Gastrocnemius medialis (tissue), 4 donors: Measurements from ENCODE around the gene ZNF750. TPM values are rescaled to one million over a fixed set of nuclear protein-coding genes. Genes with fewer than 3 reads are reported as not detected.

ENCODE experiments used
- ATAC-seq, 2 donors: fragments of 150-250 bp; one replicate each; pipeline ENCODE4 v1.9.1; 2016
- DNase-seq, 2 donors: peaks; one replicate each; pipeline ENCODE4 v3.0.0-alpha.2; 2019
- H3K27ac ChIP-seq, 4 donors: fragments of 200-600 bp; sonication (generic); 1 replicate in 1 of 4; 2 replicates in 3 of 4; pipeline ENCODE4 v1.5.1; 2016 to 2018; ENCODE audit warnings: mild to moderate bottlenecking in 2 of 4, moderate library complexity in 1 of 4
- H3K27me3 ChIP-seq, 3 donors: fragments of 200-600 bp; sonication (generic) in 2 of 3; 1 replicate in 1 of 3; 2 replicates in 2 of 3; pipeline versions ENCODE4 v1.5.1 to v1.6.0; 2016 to 2019; ENCODE audit warnings: mild to moderate bottlenecking in 1 of 3, moderate library complexity in 1 of 3
- H3K36me3 ChIP-seq, 2 donors: fragments of 200-600 bp; sonication (generic) in 1 of 2; one replicate each; pipeline ENCODE4 v1.5.1; 2017 to 2018
- H3K4me1 ChIP-seq, 2 donors: fragments of 200-600 bp; sonication (generic) in 1 of 2; one replicate each; pipeline ENCODE4 v1.5.1; 2016 to 2017; ENCODE audit warnings: mild to moderate bottlenecking in 2 of 2
- H3K4me3 ChIP-seq, 4 donors: fragments of 200-600 bp; sonication (generic) in 3 of 4; 1 replicate in 1 of 4; 2 replicates in 3 of 4; pipeline ENCODE4 v1.5.1; 2016 to 2019; ENCODE audit warnings: mild to moderate bottlenecking in 2 of 4
- H3K9me3 ChIP-seq, 3 donors: fragments of 200-600 bp; sonication (generic) in 2 of 3; 1 replicate in 1 of 3; 2 replicates in 2 of 3; pipeline ENCODE4 v1.5.1; 2016 to 2019
- CTCF ChIP-seq, 5 experiments: fragments of 450-650 bp in 3 of 5; fragments of 200-600 bp in 2 of 5; sonication (generic) in 2 of 5; IDR thresholded peaks in 4 of 5; conservative IDR thresholded peaks in 1 of 5; 1 replicate in 4 of 5; 2 replicates in 1 of 5; pipeline ENCODE4 v1.5.1; 2016 to 2019; ENCODE audit warnings: antibody characterized with exemption in 5 of 5, mild to moderate bottlenecking in 3 of 5, moderate library complexity in 3 of 5
- POLR2A ChIP-seq, 2 donors: fragments of 450-650 bp; IDR thresholded peaks; one replicate each; pipeline ENCODE4 v1.6.1; 2017; ENCODE audit warnings: antibody characterized with exemption in 2 of 2, mild to moderate bottlenecking in 2 of 2, moderate library complexity in 2 of 2
- in situ Hi-C, 4 donors: fragments of 200-750 bp; cut with MboI; loops; one replicate each; pipeline versions ENCODE4 v1.15.0 to v1.8.0; 2017; ENCODE audit warnings: low sequenced_read_pairs in 4 of 4
- intact Hi-C: fragments of 100-400 bp; cut with DNase I; formaldehyde crosslinking; loops from one replicate; pipeline ENCODE4 v1.15.1; 2023; ENCODE audit warnings: low total_unique reads
- total RNA-seq, 4 donors: library from RNA; depleted of rRNA; stranded (reverse); fragments of >200 nt; gene quantifications; one replicate each; pipeline versions ENCODE4 v1.1.0 to v1.2.3, GENCODE V29; 2016

Gene ZNF750
- total RNA-seq, 4 donors from 2014 or later: 2.5 to 17.8 (median 11.7) TPM

- Histone ChIP-seq H3K27me3 (no peaks in the 10 kb centered on the region), H3K4me3 (peak overlapping the region in 2 of 4 donors; percentile 9 to 39), H3K9me3 (no peaks in the 10 kb centered on the region), H3K27ac (peak overlapping the region in 2 of 4 donors; percentile 36 to 63), H3K4me1 (peaks cover 7 to 20% of the 10 kb centered on the region in 2 donors), H3K36me3 (no peaks in the 10 kb centered on the region)
- in situ Hi-C loops: no loop called here
- ATAC-seq (no peak), DNase-seq (no peak)
- TF ChIP-seq CTCF (IDR thresholded peaks at IDR 0.05 in 4 of 5, conservative IDR thresholded peaks at IDR 0.05 in 1 of 5) (no peak), POLR2A (IDR thresholded peaks at IDR 0.05) (no peak)
- intact Hi-C loops: no loop called here
Observed at GRCh38 chr17:82831818-82832200, 8.0 kb downstream of the ZNF750 start.

- Histone ChIP-seq H3K9me3 (no peaks in the 10 kb centered on the region), H3K4me3 (peak overlapping the region; percentile 21 to 39 (median 29)), H3K36me3 (no peaks in the 10 kb centered on the region), H3K27me3 (no peaks in the 10 kb centered on the region), H3K4me1 (peaks cover 2 to 14% of the 10 kb centered on the region in 2 donors), H3K27ac (peak overlapping the region in 3 of 4 donors; percentile 36 to 63 (median 39))
- intact Hi-C loops (no loop called here), in situ Hi-C loops (no loop called here)
- no peak for ATAC-seq
- DNase-seq: no peak
- TF ChIP-seq CTCF (IDR thresholded peaks at IDR 0.05 in 4 of 5, conservative IDR thresholded peaks at IDR 0.05 in 1 of 5) (no peak), POLR2A (IDR thresholded peaks at IDR 0.05) (no peak)
Observed at GRCh38 chr17:82831041-82831817, 8.6 kb downstream of the ZNF750 start.

GRCh38 chr17:82830249-82830661 is 9.6 kb downstream of the ZNF750 start:
- in situ Hi-C loops (no loop called here), intact Hi-C loops (no loop called here)
- Histone ChIP-seq H3K36me3 (no peaks in the 10 kb centered on the region), H3K4me3 (peak overlapping the region in 3 of 4 donors; percentile 24 to 39 (median 34)), H3K9me3 (no peaks in the 10 kb centered on the region), H3K4me1 (peaks cover 0 to 9% of the 10 kb centered on the region in 2 donors), H3K27ac (peak overlapping the region in 3 of 4 donors; percentile 36 to 63 (median 39)), H3K27me3 (no peaks in the 10 kb centered on the region)
- TF ChIP-seq POLR2A (IDR thresholded peaks at IDR 0.05) (no peak), CTCF (IDR thresholded peaks at IDR 0.05 in 4 of 5, conservative IDR thresholded peaks at IDR 0.05 in 1 of 5) (no peak)
- DNase-seq: peak in 1 of 2 donors; percentile 40
- peak; percentile 19 to 52 for ATAC-seq

GRCh38 chr17:82828875-82829487 is 10.8 kb downstream of the ZNF750 start:
- intact Hi-C loops: no loop called here
- Histone ChIP-seq H3K36me3 (no peaks in the 10 kb centered on the region), H3K27me3 (no peaks in the 10 kb centered on the region), H3K4me1 (peaks cover 0 to 9% of the 10 kb centered on the region in 2 donors), H3K4me3 (no peak overlapping the region), H3K27ac (no peak overlapping the region), H3K9me3 (no peaks in the 10 kb centered on the region)
- in situ Hi-C loops: no loop called here
- no peak for ATAC-seq
- DNase-seq: no peak
- no peak for TF ChIP-seq POLR2A (IDR thresholded peaks at IDR 0.05)

- H3K9me3 ChIP-seq: no peaks in the 10 kb centered on the region
- no peak overlapping the region for H3K4me3 ChIP-seq
- no peaks in the 10 kb centered on the region for H3K36me3 ChIP-seq
- DNase-seq: no peak
- intact Hi-C loops: no loop called here
- H3K27ac ChIP-seq: no peak overlapping the region
- ATAC-seq: no peak
- TF ChIP-seq CTCF (IDR thresholded peaks at IDR 0.05 in 4 of 5, conservative IDR thresholded peaks at IDR 0.05 in 1 of 5) (no peak), POLR2A (IDR thresholded peaks at IDR 0.05) (no peak)
- in situ Hi-C loops: no loop called here
- peaks cover 0 to 9% of the 10 kb centered on the region in 2 donors for H3K4me1 ChIP-seq
- H3K27me3 ChIP-seq: no peaks in the 10 kb centered on the region
Observed at GRCh38 chr17:82826956-82827355, 12.9 kb downstream of the ZNF750 start.
